HG03039 (cell line): ENCODE results near the gene GRIK3.

Source experiments
- ATAC-seq: cut with Tn5 transposase; IDR thresholded peaks from one replicate; pipeline ENCODE4 v1.9.1; 2021; ENCODE audit warnings: mild to moderate bottlenecking, moderate library complexity; ENCODE audit not compliant: unreplicated experiment

Gene GRIK3

DNA sequence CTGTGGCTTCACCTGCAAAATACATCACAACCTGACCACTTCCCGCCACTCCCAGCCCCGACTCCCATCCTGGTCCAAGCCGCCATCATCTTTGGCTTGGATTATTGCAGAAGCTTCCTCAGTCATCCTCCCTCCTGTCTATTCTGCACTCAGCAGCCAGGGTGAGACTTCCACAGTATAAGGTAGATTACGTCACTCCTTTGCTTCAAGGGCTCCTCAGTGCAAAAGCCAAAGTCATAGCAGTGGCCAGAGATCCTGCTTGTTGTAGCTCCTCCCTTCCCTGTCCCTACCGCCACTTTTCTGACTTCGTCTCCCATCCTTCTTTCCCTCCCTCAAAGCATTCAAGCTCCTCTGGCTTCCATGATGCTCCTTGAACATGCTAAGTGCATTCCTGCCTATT lies 152.8 kb downstream of the GRIK3 start:
- ATAC-seq: no peak

DNA sequence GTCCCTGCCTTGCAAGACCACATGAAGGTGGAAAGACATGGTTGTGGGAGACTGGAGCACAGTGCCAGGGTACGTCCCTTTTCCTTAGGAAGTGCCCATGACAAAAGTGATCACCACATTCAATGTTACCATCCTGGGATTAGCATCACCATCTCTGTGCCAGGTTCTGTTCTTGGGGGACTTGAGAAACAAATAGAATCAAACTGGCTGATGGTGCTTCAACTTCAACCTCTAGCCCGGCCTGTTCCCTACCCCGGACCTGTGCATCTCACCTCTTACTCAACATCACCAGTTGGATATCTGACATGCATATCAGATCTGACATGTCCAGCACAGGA lies 153.3 kb downstream of the GRIK3 start:
- ATAC-seq: no peak

DNA sequence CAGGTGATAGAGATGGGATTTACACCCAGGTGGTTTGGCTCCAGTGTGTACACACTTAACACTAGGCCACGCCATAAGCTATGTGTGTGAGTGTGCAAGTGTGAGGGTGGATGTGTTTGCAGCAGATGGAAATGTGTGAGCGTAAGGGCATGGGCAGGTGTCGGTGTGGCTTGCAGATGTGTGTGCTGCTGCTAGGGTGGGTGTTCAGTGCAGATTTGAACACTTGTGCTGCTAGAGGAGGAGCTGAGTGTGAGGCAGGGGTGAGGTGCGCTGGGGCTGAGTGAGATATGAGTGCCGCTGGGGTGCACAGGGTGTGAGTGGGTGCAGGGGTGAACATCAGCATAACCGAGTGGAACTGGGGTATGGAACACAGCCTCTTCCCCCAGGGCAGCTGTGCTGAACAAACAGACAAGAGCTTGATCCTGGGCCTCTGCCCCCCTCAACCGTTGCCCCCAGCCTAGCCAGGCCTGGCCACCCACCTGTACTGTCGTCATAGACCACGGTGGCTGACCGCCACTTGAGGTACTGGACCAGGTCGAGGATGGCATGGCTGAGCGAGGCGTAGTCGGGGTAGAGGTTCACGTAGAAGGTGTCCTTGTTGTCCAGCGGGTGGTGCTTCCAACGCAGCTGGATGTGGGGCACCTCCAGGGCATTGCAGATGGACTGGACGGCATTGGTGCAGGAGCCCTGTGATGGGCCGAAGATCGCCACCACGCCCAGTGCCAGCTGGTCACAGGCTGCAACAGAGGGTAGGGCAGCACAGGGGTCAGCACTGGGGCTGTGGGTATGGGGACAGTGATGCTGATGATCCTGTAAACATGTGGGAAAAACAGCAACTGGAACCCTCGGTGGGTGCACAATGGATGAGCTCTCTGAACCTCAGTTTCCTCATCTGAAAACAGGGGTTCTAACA lies 153.9 kb downstream of the GRIK3 start:
- no peak for ATAC-seq

DNA sequence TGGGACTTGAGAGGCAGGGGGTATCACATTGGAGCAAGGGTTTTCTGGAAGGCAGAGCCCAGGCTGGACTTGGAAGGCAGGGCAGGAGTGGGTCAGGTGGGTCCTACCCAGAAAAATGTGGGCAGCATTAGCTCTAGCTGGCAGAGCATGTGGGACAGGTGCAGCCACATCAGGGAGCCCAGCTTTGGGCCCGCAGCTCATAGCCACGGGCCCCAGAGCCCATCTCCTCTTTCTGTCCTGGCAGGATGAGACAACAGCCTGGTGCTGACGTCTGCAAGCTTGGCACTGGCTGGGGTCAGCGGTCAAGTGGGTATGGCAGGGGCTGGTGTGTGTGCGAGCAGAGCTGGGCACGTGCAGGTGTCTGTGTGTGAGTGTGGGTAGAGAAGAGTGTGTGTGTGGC lies 154.7 kb downstream of the GRIK3 start:
- ATAC-seq: no peak

DNA sequence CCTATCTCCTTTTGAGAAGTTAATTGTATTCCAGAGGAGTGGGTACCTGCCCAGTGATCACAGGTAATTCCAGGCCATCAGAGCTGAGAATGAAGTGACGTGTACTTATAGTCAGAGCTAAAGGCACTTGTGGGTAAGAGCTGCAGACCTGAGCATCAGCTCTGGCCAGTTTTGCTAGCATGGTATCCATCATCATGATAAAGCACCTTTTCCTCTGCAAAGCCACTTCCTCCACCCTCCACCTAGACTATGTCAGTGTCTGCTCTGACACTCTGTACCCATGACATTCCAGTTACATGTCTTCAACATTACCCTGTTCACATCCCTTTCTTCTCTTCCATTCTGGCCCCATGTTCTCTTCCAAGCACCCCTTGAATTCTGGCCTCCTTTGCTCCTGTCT lies 157.3 kb downstream of the GRIK3 start:
- ATAC-seq: no peak

DNA sequence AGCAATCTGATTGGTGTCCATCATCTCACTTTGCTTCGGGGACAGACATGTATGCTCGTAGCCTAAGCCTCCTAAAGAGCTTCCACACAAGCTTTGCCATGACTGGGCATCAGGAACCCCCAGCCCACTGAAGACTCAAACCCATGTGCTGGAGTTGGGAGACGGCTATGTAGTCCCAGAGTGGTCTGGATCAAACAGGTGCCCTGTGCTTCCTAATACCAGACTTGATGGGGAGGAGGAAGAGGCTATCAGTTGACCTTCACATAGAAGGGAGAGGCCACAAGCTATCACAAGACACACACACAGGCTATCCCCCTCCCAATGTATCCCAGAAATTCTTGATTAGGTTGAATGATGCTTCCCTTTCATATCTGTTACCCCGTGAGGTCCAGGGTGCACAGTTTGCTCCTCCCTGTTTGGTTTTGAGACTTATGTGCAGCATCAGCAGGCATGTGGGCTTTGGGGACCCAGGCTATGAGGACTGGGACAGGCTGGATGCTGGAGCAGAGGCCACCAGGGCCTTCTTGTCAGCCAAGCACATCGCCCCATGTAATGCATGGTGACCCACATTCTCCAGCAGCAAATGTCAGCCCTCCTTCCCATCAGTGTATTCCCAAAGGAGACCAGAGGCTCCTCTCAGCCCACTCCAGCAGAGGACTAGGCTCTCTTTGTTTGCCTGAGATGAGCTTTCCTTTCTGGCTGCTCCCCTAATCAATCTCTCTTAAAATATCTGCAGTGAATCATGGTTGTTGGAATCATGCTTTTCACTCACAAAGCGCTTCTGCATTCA lies 159.8 kb downstream of the GRIK3 start:
- no peak for ATAC-seq

DNA sequence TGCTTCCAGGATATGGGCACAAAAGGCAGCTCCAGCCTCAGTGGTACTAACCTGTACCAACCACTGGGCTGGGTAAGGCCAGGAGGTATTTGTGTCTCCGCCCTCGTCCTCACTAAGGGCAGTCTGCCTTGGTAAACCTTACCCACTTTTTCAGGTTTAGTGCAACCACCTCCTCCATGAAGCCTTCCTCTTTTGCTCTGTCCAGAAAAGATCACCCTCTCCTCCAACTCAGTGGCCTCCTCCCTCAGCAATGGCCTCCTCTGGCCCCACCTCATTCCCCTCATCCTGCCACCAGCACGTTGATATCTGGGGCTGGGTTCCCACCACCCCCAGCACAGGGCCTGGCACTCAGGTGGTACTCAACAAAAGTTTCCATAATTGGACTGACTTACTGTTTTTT lies 161.5 kb downstream of the GRIK3 start:
- ATAC-seq: no peak

DNA sequence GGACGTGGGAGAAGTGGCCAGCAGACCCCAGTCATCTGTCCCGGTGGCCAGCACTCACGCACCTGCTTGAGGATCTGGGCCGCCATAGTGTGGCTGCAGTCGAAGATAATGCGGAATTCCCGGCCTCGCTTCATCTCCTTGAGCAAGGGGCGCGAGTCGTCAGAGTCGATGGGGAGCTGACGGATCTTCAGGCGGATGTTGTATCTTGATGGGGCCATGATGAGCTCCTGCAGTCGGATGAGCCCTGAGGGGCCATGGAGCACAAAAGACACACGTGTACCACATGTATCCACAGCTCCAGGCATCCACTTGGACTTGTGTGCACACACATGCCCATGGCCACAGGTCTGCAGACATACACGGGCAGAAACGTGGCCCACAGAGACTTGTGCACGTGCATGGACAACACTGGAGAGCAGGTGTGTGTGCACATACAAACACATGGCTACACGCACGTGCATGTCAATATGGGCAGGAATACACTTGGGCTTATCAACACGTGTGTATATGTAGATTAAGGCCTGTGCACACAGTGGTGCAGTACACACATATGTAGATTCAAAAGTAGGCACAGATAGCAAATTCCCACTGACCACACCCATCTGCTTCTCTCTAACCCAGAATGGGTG lies 162.1 kb downstream of the GRIK3 start:
- ATAC-seq: no peak

DNA sequence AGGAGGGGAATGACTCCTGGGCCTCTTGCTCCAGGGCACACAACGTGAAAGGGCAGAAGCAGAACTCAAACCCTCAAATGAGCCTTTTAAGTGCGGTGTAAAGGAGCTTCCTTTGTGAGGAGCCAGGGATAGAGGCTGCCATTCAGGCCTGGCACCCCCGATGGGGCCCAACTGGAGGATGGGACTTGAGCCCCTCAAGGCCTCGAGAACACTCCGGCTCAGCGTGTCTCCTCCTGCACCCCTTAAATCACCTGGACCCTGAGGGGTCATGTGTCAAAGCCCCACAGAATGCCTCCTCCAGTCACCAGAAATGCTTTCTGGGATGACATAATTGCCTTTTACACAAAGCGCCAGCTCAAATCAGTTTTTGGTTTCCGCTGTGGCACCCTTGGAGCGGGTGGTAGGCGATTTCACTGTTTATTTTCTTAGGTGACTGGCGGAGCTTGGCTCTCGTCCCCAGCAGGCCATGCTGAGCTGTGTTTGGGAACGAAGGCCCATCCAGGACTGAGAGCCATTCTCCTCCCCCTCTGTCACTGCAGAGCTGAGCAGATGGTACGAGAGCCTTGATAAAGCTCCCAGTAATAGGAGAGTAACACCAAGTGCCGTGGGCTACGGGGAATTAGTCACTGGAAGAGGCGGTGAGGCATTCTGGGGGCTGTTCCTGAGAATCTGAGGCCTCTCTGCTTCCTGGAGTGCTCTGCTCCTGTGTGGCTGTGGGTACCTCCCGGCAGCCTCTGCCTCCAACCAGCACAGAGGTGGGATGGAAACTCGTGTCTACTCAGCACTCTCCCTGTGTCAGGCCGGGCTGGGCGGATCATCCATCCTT lies 163.0 kb downstream of the GRIK3 start:
- ATAC-seq: no peak

DNA sequence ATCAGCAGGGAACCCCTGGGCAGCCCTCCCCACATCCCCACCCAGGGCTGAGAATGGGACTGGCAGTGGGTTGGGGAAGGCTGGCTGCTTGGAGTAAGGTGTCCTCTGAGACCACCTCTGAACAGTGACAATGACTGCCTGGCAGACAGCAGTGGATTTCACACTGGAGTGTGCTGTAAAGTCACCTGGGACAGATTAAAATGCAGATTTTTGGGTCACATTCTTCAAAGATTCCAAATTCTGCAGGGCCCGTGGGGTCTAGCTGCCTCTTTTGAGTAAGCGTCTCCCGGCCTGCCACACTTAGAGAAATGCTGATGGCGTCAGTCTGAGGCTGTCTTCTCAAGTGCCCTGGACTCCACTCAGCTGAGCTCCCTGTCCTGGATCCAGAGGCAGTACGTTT lies 164.5 kb downstream of the GRIK3 start:
- no peak for ATAC-seq

DNA sequence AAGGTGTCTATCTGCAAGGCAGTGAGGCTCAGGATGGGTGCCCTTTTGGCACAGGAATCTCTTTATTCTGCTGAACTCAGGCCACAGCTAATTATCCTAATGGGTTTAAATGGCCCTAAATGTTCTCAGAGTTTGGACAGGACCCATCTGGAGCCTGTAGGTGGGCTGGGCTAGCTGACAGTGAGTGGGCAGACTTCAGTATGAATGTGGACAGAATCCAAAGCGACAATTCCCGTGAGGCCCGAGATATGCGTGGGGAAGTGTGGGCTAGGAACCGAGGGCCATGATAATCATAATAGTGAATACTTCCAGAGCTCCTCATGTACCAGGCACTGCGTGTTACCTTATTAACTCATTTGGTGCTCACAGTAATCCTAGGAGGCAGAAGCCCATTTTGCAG lies 165.3 kb downstream of the GRIK3 start:
- ATAC-seq: no peak

DNA sequence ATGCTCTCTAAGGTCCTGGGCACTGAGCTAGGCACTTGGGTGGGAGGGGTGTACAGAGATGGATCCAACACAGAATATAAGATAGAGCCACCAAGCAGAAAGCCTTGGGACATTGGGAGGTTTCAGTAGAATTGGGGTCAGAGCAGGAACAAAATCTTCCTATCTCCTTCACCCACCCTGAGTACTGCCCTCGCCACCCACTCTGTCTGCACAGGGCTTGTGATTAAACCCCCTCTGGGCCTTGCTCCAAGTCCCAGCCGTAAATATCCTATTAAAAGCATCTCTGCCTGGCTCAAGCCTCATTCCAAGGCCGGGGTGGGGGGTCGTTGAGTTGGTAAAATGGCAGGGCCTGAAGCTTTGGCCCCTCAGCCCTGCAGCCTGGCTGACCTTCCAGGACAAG lies 166.7 kb downstream of the GRIK3 start:
- no peak for ATAC-seq

DNA sequence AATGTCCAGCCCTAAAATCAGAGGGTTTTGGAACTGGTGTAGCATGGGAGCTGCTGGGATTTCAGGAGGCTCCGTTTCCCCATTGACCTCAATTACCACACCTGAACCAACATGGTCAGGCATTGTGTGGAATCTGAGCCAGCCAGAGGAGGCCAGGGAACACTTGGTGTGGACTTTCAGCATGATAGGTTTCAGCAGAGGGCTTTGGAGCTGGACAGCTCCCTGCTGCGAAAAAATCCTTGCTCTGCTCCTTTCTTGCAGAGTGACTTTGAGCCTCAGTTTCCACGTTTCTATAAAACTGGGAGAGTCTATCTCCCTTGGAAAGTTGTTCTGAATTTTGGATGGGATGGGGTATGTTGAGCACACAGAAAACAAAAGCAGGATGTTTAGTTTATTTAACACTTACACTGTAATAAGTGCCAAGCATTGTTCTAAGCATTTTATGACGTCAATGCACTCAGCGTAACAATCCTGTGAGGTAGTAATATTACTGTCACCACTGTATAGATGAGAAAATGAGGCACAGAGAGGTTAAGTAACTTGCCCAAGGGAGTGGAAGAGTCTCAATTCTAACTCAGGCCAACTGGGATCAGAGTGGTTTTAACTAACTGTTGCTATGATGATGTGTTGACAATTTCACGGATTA lies 168.0 kb downstream of the GRIK3 start:
- no peak for ATAC-seq

DNA sequence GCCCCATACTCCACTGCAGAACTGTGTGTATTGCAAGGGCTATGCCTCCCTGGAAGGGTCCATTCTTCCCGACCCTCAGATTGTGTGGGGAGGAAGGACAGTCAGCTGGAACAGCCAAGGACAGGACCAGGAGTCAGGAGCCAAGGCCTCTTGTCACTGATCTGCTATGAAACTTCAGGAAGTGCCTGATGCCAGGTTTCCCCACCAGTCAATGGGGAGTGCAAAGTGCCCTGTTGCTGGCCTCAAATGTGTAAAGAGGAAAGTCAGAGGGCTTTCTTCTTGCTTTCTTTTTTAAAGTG lies 168.8 kb downstream of the GRIK3 start:
- ATAC-seq: no peak

DNA sequence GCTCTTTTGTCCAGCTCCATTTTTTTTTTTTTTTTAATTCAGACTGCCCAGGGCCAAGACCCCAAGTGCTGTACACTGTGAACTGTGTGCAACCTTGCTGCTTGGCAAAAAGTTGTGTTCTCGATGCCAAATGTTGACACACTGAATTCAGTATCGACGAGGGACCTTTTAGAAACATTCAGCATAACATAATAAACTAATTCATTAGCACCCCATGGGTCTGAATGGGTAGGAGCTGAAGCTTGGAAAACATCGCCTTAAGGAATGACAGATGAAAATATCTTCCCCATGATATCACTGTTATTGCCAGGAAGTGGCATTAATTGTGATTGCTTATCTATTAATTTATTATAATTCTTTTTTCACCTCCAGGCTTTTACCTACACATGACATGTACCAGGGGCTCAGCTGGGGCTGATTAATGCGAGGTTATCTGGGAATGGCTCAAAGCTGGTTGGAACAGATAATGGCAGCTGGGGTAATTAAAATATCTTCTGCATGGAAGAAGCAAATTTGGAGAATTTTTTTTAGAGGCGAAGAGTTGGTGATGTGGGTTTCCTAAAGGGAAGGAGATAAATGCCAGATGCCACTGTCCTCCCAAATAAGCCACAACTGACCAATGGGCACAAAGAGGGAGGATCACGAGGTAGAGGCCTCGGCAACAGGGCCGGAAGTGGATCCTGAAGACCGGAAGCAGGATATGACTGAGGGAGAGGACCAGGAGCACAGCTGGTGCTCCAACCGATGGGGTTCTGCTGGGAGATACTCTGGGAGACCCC lies 169.3 kb downstream of the GRIK3 start:
- no peak for ATAC-seq

DNA sequence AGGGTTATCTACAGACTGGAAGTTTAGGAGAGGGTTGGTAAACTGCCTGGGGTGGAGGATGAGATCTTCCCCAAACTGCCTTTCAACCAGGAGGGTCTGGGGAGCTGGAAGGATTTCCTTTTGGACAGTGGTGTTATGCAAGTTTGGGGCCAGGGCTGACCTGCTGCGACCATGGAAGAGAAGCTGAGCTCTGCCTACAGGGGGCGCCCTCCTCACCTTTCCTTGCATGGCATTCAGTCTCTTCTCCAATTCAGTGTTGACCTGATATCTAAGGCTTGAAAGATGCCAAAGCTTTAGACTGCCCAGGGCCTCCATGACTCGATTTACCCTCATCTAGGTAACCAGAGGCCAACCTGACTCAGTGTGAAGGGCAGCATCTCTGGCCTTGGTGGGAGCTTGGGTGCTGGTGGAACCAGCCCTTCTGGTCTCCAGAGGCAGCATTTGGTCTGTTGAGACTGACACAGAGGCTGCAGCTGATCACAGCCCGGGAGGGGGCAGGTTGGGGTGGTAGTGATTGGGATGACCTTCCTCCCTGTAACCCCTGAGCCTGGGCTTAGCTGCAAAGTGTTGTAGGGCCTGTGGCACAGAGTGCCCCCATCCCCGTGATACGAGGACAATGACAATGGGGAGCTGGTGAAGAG lies 170.0 kb downstream of the GRIK3 start:
- ATAC-seq: no peak

DNA sequence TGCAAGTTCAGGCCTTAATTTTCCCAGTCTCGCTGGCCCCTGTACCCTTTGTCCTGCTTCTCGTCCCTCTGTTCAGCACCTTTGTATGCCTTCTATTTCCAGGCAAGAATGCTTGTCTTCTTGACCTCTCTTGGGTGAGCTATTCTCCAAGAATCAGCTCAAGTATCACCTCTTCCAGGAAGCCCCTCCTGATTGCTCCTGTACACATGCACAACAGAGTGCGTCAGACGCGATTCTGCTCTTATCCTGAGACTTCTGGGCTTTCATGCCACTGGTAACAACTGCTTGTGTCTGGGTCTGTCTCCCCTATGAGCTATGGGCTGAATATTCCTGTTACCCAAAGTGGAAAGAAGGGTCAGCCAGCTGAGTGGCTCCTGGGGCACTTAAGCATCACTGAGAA lies 170.8 kb downstream of the GRIK3 start:
- ATAC-seq: no peak

DNA sequence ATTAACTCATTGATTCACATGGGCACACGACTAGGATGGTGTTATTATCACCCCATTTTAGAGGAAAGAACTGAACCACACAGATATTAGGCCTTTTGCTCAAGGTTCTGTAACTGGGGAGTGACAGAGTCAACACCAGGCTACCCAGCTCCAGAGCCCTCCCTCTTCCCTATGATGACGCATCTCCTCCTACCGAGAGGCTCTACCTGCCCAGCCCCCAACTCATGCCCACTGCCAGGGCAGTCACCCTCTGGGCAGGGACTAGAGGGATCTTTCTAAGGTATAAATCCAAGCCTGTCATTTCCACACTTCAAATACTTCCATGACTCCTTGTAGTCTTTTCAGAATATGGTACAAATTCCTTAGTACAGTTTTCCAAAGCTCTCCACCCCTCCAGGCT lies 171.3 kb downstream of the GRIK3 start:
- ATAC-seq: no peak

DNA sequence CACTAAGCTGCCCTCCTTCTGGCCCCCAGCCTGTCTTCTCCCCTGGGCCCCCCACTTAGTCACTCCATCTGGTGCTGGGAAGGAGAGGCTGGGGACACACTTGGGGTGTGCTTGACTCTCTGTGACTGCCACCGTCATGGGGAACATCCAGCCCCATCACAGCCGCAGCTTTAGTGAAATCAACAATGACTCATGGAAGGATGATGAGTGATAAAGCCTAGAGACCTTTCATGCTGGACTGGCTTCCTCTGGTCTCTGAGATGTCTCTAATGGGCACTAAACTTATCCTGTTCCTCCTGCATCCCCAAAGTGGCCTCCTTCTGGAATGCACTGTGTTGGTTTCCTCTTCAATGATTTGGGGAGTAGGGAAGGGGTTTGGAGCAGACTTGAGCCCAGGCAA lies 172.9 kb downstream of the GRIK3 start:
- no peak for ATAC-seq
